DND-41 (cell line): ENCODE data around the gene POLE2.

Source experiments
- CTCF ChIP-seq: IDR thresholded peaks from 2 replicates; pipeline ENCODE4 v1.5.1; 2012; ENCODE audit warnings: borderline replicate concordance, low read length, moderate library complexity, mild to moderate bottlenecking; ENCODE audit not compliant: poor library complexity, severe bottlenecking; ENCODE audit errors: extremely low read depth
- EZH2 ChIP-seq: IDR thresholded peaks from 3 replicates; pipeline ENCODE4 v1.6.1; 2012; ENCODE audit warnings: borderline replicate concordance, low read depth, mild to moderate bottlenecking, moderate library complexity, low read length, inconsistent platforms; ENCODE audit not compliant: severe bottlenecking

- TF ChIP-seq CTCF (no peak), EZH2 (no peak)
Measured at GRCh38 chr14:49607583-49607982, 80.4 kb downstream of the POLE2 start.
